HG03354 (cell line): Measurements from ENCODE around the gene SCAF8.

Experiments
- ATAC-seq: cut with Tn5 transposase; IDR thresholded peaks from one replicate; pipeline ENCODE4 v1.9.1; 2021; ENCODE audit warnings: mild to moderate bottlenecking; ENCODE audit not compliant: unreplicated experiment, poor library complexity, severe bottlenecking

The SCAF8 gene

GRCh38 chr6:154868143-154868594 lies 135.0 kb downstream of the SCAF8 start:
- no peak for ATAC-seq

- ATAC-seq, result no peak
Observed at GRCh38 chr6:154872542-154873114, 139.4 kb downstream of the SCAF8 start.

DNA sequence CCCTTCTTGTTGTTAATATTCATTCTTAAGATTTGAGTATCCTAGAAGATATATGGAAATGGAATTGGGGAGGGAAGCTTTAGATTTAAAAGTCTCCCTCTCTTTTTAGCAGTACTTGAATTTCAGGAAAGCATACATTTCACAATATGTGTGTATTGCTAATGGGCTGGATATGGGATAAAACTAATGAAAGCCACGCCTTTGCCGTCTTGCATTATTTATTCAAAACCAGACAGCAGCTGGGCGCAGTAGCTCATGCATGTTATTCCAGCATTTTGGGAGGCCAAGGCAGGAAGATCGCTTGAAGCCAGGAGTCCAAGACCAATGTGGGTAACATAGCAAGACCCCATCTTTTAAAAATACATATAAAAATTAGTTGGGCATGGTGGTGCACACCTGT lies 140.3 kb downstream of the SCAF8 start:
- no peak for ATAC-seq

DNA sequence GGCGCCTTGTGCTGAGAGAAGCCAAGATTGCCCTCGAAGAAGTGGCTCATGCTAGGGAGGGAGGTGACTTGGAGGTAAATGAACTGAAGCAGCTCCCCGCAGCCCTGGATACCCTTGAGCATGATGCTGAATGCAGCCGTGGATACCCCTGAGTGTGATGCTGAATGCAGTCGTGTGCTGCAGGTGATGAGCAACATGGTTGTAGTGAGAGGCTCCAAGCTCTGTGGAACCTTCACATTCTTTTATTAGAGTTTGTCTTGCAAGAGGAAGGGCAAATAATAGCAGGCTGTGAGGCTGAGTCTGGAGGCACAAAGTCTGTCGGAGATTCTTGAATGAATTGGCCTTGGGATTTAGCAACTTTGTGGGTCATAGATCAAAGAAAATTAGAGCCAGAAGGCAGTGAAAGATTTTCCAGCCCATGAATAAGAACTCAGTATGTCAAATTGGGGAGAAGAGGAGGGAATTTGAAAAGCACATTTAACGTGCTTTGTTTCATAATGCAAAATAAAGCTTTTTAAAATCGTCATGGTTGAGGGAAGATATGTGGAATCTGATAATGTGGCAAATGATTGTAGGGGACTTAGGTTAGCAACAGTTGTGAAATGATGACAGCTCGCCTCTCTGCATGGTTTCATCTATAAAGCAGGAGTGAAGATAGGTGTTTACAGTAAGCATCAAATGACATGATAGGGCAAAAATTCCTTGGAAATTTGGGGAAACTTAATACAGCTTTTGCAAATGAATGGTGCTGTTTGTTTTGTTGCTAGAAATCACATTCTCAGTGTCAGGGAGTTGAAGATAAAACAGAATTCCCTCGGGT lies 141.8 kb downstream of the SCAF8 start:
- no peak for ATAC-seq

- no peak for ATAC-seq
Observed at GRCh38 chr6:154876486-154877280, 143.5 kb downstream of the SCAF8 start.

- no peak for ATAC-seq
Observed at GRCh38 chr6:154878871-154879491, 145.8 kb downstream of the SCAF8 start.

DNA sequence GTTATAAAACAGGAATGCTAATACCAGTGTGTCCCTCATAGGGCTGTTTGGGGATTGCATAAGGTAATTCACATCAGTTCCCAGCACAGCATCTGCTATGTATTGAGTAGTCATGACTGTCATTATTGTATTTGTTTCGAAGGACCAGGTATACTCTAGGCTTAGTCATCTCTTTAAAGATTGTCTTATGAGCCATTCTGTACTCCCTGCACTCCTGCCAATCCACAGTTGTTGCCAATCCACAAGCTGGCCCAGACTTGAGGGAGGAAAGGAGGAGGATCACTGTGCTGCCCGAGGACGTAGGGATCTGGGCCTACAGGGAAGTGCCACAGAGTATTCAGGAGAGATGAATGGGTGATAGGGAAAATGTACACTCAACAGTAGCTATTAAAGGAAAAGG lies 148.9 kb downstream of the SCAF8 start:
- ATAC-seq, result no peak
